Stimulated activated CD8-positive, alpha-beta memory T cell treated with anti-CD3 and anti-CD28 coated beads, Interleukin-4, amount 100 ng/mL, for 48 hours (primary cell): ENCODE results near the gene ATF4.

Experiments
- DNase-seq: peaks from one replicate; pipeline ENCODE4 v3.0.0-alpha.2; 2020

ATF4 gene, protein sequence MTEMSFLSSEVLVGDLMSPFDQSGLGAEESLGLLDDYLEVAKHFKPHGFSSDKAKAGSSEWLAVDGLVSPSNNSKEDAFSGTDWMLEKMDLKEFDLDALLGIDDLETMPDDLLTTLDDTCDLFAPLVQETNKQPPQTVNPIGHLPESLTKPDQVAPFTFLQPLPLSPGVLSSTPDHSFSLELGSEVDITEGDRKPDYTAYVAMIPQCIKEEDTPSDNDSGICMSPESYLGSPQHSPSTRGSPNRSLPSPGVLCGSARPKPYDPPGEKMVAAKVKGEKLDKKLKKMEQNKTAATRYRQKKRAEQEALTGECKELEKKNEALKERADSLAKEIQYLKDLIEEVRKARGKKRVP

GRCh38 chr22:39520226-39521105 is at the start of gene ATF4:
TSS of gene ATF4 (plus strand) at chr22:39520562. CDS start at chr22:39521446, 884 bp downstream.
- peak; percentile 94 for DNase-seq

DNA sequence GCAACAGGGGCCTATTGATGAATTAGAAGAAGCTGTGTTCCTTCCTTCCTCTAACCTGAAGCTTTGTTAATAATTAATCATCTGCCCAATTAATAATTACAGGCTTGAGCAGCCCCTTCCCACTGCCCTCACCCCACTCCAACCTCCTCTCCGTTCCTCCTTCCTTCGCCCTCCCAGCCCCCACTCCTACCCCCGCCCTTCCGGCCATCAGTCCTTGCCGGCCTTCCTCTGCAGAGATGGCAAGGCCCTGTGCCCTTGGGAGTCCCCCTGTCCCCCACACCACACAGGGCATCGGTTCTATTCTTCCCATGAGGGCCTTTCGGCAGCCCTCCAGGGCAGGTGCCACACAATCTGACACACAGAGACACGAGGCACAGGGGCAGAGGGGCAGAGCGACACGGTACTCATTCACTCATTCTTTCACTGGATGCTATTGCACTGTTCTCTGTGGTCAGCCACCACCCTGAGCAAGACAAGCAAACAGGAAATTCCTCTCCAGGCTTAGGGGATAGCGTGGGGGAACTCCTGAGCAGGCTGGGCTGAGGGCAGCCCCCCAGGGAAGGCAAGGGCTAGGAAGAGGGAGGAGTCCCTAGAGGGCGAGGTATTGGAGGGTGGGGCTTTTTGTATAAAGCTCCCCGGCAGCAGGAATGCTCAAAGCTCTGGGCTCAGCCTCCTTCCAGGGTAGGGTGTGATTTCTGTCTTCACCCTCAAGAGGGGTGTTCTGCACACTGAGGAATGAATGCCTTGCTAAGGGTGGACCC is 48.8 kb upstream of the ATF4 start:
- peak; percentile 39 for DNase-seq

DNA sequence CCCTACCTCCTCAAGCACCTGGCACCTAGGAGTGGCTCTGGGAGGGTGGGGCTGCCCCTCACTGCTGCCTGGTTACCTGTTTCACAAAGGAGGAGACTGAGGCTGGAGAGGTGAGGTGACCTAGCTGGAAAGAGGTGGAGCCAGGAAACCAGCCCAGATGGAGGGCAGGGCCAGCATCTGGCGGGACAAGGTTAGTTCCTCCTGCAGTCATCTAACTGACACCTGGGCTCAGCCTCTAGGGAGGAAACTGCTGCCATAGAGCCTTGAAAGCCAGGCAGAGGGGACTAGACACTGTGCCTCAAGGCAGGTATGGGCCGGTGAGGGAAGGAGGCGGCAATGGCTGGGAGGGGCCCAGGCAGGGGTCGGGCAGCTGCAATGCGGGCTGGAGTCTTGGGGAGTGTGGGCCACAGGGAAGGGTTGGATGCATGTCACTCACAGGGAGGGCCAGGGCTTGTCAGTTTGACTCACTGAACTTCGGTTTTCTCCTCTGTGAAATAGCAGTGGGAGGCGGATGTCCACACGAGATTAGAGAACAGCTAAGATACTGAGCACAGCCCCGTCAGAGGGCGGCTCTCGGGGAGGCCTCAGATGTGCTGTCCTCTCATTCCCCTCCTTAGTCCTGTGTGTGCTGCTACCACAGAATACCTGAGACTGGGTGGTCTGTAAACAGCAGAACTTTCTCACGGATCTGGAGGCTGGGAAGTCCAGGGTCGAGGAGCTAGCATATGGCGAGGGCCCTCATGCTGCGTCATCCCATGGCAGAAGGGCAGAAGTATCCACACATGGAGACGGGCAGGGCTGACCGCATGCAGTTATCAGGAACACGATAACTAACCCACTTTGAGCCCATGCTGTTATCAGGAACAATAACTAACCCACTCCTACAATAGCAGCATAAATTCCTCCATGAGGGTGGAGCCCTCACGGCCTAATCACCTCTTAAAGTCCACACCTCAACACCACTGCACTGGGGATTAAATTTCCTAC is 47.5 kb upstream of the ATF4 start:
- DNase-seq, result no peak

DNA sequence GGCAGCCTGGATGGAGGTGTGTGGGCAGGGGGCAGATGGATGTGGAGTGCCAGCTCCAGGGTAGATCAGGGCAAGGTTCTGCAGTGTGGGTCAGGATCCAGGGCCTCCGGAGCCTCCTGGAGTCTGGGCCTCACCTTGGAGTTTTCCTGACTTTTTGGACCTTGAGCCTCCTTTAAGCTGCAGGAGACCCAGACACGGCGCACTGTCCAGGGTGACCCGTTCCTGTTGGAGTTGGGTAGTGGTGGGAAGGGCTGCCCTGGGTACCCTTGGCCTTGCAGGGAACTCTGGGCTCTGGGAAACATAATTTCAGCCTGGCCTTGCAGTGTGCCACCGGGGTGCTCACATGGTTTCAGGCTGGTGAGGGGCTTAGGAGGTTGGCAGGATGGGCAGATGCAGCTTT is 46.5 kb upstream of the ATF4 start:
- DNase-seq, result no peak

DNA sequence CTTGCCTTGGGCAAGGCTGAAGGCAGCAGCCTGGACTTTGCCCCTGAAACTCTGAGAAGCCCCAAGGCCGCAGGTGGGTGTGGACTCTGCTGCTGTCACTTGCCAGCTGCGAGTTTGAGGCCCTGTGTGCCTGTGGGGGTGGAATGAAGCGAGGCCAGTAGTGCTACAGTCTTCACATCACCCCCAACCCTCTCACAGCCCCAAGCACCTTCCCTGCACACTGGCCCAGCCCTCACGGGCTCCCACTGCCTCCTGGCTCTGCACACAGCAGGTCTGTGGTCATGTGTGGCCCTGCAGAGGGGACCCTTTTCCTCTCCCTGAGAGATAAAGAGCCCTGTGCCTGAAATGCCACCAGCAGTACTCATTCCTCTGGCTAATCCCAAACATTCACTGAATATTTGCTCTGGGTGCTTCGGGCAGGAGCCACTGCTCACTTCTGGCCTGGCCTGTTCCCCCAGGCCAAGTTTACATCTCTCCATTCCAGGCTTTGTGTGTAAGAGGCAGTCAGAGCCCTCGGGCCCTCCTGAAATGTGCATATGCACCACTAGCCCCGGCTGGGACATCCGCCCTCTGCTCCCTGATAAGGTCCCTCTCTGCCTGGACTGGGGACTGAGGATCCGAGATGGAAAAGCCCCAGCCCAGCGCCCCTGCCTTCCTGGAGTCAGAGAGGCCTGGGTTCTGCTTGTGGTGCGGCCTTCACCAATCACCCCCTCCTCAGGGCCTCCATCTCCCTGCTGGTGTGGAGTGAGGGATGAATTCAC is 45.8 kb upstream of the ATF4 start:
- DNase-seq, result no peak

- no peak for DNase-seq
Observed at GRCh38 chr22:39475337-39475736, 45.0 kb upstream of the ATF4 start.

GRCh38 chr22:39475902-39476301 is 44.5 kb upstream of the ATF4 start:
- no peak for DNase-seq

DNA sequence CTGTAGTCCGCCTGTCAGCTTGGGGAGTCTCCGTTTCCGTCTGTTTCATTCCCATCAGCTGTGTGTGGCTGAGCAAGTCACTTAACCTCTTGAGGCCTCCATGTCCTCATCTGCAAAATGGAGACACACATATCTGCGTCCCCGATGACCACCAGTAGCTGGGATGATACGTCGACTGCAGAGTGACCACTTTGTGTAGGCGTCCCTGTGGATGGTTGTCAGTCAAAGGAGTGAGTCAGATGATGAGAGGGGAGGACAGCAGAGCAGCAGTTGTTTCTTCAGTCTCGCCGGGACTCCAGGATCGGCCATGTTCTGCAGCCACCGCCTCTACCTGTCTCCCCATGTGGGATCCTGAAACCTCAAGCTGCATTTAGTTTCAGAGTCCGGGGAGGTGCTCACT is 43.7 kb upstream of the ATF4 start:
- no peak for DNase-seq

GRCh38 chr22:39477542-39477941 is 42.8 kb upstream of the ATF4 start:
- no peak for DNase-seq

GRCh38 chr22:39478441-39478850 is 41.9 kb upstream of the ATF4 start:
- peak; percentile 44 for DNase-seq

DNA sequence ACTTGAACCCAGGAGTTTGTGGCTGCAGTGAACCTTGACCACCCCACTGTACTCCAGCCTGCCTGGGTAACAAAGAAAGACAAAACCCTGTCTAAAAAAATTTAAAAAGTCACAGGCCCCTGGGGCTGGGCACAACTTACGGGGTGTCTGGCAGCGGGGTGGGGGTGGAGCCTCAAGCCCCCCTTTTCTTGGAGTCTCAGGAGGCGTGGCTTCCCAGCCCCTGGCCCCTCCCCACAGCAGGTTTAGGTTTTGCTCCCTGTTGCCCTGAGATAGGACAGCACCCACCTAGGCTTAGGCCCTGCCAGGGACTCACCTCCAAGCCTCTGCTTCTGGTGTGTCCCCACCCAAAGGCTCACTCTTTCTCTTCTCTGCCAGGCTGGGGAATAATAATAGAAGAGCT is 41.1 kb upstream of the ATF4 start:
- no peak for DNase-seq

DNA sequence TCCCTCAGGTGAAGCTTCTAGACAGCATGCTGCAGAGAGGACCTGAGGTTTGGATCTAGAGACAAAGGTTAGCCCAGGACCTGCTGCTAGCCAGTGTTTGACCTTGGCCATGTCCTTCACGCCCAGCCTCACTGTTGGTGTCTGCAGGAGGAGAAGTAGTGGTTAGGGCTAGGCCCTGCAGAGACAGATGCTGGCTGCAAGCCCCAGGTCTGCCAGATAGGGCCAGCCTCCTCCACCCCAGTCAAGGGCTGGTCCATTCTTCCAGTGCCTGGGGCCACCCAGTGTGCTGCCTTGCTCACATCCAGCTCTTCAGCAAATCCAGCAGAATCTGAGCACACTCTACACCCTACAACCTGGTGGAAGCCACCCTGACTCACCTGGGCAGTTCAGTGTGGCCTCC is 39.8 kb upstream of the ATF4 start:
- DNase-seq, result no peak

DNA sequence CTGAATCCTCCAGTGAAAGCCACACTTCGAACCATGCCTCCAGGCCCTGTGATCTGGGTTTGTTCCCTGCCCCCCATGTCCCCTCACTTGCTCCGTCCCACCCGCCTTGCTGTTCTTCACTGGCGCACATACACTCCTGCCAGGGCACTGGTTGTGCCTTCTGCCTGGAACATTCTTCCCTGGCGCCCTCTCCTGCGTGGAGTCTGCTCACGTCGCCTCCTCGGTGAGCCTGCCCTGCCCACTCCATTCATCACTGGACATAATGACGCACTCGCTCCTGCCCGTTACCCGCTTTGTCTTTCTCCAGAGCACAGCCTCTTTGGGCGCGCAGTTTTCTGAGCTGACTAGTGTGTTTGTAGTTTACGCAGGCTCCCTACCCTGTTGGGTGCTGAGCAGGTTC is 39.3 kb upstream of the ATF4 start:
- DNase-seq, result no peak

- no peak for DNase-seq
Observed at GRCh38 chr22:39481595-39481994, 38.8 kb upstream of the ATF4 start.

DNA sequence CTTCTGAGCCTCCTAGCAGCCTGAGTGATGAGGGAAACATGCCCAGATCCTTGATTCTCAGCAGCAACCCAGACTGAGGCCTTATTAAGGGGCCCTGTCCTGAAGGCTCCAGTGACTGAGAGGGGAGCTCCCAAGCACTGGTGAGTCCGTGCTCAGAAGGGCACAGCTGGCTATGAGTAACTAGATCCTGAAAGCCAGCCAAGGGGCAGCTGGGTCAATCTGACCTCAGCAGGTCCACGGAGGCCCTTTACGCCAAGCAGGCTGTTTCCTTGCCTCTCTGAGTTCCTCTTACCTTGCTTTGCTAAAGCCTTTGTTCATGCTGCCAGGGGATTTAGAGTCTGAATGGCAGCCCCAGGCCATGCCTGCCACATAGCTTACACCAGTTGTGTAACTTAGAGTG is 37.6 kb upstream of the ATF4 start:
- no peak for DNase-seq

DNA sequence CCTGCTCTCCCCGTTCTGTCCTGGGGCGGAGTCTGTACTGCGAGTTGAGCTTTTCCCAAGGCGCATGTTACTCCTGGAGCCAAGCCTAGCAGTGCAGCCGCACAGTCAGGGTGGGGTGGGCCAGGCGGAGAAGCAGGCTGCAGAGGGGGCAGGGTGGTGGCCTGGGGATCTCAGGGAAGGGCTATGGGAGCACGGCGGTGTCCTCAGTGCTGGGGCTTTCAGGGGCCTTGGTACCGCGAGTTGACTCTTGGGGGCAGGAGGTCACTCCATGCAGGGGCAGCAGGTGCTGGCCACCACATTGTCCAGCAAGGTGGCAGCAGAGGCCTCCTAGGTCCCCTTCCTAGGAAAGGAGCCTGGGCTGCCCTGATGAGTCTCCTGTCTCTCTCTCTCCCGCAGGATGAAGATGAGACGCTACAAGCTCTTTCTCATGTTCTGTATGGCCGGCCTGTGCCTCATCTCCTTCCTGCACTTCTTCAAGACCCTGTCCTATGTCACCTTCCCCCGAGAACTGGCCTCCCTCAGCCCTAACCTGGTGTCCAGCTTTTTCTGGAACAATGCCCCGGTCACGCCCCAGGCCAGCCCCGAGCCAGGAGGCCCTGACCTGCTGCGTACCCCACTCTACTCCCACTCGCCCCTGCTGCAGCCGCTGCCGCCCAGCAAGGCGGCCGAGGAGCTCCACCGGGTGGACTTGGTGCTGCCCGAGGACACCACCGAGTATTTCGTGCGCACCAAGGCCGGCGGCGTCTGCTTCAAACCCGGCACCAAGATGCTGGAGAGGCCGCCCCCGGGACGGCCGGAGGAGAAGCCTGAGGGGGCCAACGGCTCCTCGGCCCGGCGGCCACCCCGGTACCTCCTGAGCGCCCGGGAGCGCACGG is 33.2 kb upstream of the ATF4 start:
- no peak for DNase-seq

DNA sequence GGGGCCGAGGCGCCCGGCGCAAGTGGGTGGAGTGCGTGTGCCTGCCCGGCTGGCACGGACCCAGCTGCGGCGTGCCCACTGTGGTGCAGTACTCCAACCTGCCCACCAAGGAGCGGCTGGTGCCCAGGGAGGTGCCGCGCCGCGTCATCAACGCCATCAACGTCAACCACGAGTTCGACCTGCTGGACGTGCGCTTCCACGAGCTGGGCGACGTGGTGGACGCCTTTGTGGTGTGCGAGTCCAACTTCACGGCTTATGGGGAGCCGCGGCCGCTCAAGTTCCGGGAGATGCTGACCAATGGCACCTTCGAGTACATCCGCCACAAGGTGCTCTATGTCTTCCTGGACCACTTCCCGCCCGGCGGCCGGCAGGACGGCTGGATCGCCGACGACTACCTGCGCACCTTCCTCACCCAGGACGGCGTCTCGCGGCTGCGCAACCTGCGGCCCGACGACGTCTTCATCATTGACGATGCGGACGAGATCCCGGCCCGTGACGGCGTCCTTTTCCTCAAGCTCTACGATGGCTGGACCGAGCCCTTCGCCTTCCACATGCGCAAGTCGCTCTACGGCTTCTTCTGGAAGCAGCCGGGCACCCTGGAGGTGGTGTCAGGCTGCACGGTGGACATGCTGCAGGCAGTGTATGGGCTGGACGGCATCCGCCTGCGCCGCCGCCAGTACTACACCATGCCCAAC is 32.4 kb upstream of the ATF4 start:
- no peak for DNase-seq

GRCh38 chr22:39488563-39489083 is 31.7 kb upstream of the ATF4 start:
- DNase-seq, result no peak
